GM18519 (cell line): Measurements from ENCODE around the gene ZBTB20.

Experiments used
- ATAC-seq: cut with Tn5 transposase; IDR thresholded peaks from one replicate; pipeline ENCODE4 v1.9.1; 2021; ENCODE audit warnings: mild to moderate bottlenecking, moderate library complexity; ENCODE audit not compliant: unreplicated experiment, low FRiP score

Gene ZBTB20

DNA sequence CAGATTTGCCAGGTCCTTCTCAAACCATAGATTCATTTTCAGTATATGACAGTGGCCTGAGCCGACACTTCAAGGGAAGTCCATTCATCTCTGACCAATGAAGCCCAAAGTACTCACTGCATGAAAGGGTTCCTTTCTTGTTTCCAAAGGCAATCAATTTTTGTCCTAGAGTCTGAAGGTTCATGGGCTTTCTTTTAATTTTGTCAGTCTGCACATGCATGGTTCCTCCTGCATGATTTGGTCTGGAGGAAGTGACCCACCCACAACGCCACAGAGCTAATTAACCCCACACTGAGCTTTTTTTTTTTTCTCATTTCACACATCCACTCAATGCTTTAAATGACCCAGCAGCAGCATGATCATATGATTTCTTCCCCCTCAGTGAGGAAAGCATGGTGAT is 636.9 kb downstream of the ZBTB20 start:
- no peak for ATAC-seq

DNA sequence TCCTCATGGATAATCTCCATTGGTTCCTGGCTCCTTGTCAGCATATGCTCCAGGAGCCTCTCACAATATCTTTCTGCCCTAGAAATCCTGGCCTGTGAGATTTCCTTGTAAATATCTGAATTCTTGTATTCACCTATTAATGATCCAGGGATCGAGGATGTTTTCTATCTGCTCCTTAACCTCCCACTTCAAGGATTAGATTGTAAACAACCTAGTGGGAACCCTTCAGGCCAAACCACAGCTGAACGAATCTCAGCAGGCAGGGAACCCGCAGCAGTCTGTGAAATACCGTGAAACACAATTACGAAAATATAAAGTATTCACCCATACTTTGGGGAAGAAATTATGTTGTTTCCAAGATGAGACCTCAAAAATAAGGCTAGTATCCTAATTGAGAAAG is 637.3 kb downstream of the ZBTB20 start:
- no peak for ATAC-seq

DNA sequence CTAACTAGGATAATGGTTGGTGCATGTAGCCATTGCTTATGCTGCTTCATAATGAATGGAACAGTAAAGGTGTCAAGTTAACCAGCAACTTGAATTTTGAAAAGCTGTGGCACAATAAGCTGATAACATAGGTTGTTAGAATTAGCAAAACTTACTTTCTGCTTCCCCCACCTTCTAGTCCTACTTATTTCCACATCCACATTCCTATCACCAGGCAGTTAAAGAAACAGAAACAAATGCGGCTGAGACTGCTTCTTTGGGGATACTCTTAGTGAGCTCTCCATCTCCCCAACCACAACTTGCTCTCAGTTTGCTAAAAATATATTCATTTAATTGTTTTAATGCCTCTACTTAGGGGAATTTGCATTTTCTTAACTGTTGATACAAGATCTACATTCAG is 638.1 kb downstream of the ZBTB20 start:
- ATAC-seq, result no peak

DNA sequence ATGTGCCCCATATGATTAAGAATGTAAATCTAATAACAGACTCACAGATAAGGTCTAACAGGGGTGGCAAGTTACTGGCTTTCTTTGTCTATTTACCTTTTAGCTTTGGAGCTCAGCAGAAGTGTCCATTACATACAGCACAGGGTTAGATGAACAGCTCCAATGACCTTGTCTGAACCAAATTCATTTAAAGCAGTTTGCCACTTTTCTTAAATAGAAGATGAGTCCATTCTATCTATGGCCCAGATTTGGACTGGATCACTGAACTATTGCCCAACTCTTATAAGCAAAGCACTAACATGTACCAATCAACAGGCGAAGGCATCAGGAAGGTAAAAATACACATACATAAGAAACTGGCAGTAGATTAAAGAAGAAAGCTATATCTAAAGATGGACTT is 638.9 kb downstream of the ZBTB20 start:
- no peak for ATAC-seq

DNA sequence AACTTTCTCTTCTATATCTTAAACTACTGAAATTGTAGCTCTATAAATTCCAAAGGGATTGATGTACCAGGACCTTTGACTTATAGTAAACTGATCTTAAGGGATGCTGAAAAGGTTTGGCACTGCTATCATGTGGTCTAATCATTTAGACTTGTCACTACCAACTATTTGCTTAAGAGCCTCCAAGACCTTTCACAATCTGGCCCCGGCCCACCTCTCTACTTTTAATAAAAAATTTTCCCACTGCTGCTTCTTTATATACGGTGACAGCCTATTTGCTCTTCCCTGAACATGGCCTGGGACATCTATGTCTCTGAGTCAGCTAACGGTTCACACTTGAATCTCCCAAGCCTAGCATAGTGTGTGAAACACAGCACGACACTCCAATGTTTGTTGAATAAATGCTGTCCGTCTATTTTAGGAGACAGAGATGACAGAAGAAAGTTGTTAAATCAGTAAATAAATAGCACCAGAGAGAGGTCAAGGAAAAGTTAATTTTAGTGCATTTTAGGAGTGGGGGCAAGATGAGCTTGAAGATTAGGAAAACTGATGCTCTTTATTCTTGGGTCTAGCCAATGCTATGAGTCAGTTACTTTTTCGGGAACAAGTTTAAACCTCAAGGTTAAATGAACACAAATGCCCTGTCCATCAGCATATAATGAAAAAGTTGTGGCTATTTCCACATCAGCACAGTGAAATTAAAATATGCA is 640.3 kb downstream of the ZBTB20 start:
- ATAC-seq, result no peak

DNA sequence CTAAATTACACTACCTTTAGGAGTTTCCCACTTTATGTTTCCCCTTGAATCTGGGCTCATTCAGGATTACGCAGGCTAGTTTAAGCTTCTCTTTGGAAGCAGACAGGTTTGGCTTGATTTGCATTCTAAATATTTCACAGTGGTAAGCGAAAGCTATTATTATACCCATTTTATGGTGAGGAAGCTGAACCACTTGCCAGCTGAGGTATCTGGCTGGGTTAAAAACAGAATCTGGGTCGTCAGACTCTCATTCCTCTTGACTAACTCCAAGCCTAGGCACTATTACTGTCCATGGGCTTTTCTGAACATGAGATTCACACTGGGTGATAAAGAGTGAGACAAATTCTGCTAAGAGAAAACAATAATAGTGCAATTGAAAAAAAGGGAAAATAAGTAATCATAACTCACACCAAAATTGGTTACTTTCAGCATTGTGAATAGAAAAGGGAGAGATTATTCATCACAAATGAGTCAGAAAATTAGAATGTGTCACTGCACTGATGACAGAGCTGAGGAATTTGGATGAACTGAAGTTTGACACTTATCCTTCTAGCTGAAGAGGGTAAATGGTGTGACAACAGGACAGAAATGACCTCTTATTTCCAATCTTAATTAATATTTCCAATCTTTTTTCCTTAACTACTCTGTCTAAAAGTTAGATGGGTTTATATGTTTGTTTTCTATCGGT is 642.0 kb downstream of the ZBTB20 start:
- ATAC-seq, result no peak

DNA sequence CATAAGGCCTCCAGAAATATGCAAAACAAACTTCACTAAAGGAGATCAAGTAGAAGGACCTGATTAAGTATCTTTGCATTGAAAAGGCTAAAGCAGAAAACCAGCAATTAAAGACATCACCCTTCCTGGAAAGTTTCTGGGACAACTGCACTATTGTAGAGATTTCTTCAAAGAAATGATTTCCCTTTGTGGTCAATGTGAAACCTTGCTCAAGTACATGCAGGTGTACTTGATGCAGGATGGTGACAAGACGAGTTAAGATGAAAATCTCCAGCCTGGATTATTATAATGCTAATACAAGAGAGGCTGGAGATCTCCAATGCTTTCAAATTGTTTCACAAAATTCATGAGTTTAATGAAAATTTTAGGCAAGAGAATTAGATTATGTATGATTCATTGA is 644.9 kb downstream of the ZBTB20 start:
- ATAC-seq, result no peak

DNA sequence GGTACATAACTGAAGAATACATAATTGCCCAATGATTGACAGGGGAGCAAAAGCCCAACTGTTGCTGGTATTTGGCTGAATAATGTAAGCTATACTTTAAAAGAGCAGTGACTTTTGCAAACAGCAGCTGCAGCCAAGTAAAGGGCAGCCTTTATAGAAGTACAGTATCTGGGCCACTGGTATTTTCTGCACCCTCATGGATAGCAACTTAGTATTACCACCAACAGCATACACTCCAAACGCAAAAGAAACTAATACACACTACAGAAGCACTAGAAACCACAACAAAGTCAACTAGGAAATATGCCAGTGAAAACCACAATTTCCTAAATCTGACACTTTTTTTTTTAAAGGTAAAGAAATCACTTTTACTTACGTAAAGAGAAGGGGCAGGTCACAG is 647.1 kb downstream of the ZBTB20 start:
- ATAC-seq, result no peak

DNA sequence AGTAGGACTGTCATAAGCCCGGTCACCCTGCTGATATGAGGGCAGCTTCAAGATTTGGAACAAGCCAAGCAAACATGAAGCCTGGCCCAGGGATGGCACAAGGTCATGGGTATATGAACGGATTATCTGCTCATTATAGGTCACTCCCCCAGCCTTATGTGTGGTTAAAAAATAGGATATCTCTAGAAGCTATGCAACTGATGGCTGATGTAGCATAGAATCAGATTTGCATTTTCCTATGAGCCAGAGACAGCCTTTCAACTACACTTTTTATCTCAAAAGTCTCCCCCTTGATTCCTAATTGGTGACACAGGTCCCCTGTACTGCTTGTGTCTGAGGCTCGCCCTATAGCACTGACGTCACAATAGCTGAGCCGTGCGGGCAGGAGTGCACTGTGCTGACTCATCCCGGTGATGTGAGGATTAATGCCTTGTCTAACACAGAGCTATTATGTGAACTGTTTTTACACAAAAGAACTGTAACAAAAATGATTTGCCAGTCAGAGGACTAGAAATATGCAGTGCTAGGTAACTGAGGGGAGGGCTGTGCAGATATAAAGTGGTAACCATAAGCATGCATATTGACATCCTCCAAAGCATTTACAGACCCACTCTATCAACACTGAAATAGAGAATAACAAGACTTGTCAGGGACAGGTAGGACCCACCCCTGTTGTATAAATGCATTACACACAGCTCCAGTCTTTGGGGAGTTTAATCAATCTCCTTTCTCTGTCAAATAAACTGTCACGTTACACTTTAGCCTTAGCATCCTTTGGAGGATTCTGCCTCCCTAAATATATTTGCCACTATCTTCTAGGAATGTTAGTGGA is 648.3 kb downstream of the ZBTB20 start:
- ATAC-seq, result no peak

DNA sequence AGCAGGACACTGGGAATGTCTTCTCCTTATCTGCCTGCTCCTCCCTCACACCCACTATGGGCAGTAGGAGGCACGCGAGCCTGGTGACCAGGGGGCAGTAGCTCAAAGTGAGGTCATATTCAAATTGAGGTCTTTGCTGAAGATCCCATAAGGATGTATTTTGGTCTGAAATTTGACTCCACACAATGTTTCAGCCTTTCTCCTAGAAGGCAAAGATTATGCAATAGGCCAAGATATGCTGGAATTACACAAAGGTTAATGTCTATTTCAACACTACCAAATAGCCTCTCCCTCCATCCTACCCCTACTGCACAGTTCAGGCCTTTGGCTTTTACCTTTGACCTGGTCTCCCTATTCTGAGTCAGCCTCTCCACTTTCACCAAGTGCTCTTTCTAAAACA is 650.2 kb downstream of the ZBTB20 start:
- no peak for ATAC-seq

DNA sequence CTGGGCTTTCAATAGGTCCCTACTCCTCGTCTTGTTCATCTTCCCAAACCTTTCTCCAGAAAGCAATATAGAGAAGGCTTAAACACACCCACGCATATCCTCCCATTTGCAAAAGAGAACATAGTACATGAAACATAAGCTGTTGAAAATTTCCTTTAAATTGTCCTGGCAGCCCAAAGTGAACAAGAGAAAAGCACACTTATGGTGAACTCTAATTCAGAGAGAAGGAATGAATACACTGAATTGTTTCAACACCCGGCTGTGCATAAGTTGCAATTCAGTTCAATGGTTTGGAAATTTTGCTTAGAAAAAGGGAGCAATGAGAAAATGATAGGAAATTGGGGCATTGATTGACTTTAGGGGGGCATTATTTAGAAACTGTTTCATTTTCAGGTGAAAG is 650.6 kb downstream of the ZBTB20 start:
- ATAC-seq, result no peak

DNA sequence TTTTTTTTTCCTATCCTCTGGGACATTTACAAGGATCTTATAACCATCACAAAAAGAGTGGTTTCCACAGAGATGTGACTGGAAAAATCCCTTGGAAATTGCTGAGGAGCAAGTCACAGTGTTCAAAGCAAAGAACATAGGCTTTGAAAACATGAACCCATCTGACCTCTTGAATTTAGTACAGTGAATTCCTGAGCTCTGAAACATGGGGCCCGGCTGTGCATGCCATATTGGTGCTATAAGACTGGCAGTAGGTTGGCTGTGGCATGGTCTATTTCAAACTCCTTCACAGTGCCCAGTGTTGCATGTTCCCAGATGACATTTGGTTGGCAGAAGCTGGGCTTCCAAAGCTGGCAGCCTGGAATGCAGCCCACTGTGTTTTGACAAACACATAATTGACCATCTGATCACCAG is 651.1 kb downstream of the ZBTB20 start:
- ATAC-seq, result no peak

DNA sequence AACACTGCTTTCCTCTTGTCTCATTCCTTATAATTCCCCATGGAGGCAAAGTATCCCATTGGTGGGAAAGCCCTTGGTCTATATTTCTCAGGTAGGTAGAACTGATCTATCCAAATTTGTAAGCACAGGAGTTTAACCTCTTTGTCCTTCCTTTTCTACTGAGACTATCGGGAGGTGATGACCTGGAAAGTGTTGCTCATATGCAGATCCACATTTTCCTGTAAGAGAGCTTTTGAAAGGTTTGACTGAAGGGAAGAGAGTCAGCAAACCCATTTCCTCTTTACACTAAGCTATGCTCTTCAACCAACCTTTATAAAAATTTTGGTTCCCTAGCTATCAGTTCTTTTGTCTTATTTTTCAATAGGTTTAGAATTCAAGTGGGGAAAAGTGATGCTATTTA is 652.6 kb downstream of the ZBTB20 start:
- ATAC-seq, result no peak

DNA sequence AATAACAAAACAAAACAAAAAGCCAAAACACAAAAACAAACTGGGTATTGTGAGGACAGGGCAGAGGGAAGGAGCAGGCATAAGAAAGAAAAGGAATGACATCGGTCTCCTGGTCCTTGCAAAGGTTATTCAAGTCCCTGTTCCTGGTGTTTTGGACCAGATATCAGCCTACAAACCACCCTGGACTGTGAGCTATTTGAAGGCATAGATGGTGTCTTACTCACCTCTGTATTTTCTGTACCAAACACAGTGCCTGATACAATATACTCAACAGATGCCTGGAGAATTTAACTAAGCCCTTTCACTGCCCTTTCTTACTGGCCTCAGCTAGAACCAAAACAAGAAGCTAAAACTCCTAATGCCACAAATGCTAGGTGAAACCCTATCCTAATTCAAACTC is 656.3 kb downstream of the ZBTB20 start:
- no peak for ATAC-seq

DNA sequence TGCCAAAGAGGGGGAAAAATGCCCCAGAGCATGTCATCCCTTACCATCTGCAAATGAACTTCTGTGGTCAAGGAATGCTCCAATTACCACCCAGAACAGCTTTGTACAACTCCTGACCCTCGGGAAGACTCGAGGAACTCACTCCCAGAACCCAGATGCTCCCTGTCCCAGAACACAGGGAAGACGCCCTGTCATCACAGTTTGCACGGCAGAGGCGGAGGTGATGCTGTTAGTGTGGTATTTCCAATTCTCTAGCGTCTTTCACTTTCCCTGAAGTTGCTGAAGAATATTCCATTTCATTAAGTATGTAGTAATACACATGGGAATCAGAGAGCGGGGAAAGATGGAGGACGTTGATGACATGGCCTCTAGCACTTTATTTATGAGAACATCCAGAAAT is 659.6 kb downstream of the ZBTB20 start:
- ATAC-seq, result no peak

DNA sequence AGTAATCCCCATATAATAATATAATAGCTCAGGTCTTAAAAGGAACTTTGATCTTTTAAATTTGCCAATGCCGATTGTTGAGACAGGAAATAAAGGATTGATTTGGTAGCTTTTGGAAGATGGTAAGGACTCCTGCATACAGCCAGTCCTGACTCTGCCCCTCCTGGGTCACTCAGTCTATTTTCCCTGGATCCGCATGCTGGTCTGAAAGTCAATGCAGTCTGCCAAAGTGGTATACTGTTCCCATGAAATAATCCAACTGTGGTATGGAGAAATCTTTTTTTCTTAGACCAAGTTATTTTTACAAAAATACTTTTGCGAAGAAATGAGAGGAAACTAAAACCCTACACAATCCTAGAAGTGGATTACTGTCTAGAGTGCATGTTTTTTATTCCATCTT is 662.2 kb downstream of the ZBTB20 start:
- no peak for ATAC-seq

DNA sequence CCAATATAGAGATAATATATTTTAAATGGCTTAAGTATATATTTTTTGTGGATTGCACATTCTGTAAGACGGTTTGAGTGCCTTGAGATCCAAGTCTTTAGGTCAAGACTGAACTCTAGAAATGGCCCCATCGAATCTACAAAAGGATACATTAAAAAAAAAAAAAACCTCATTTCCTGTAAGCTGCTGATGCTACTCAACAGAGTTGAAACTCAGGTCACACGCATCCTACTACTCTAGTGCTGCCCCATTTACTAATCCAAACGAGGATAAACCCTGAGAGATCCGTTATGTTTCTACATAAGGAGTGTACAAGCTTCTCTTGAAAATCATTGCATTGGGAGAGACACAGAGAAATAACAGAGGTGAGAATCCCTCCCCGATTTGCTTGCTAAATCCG is 666.0 kb downstream of the ZBTB20 start:
- no peak for ATAC-seq

DNA sequence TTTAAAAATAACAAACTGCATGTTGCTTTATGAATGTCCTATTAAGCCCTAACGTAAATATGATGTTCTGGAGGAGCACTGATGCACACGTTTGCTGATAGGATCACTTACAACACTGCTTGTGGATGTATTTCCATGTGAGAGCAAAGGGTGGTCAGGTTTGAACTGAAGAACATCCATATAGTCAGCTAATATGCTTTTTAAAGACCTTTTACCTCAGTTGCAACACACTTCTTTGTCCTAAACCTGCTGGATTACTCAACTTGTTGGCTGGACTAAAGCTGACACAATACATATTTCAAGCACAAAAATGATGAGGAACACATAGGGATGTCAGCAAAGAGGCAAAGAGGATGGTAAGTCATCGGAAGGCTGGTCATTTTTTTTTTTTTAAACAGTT is 666.6 kb downstream of the ZBTB20 start:
- no peak for ATAC-seq

DNA sequence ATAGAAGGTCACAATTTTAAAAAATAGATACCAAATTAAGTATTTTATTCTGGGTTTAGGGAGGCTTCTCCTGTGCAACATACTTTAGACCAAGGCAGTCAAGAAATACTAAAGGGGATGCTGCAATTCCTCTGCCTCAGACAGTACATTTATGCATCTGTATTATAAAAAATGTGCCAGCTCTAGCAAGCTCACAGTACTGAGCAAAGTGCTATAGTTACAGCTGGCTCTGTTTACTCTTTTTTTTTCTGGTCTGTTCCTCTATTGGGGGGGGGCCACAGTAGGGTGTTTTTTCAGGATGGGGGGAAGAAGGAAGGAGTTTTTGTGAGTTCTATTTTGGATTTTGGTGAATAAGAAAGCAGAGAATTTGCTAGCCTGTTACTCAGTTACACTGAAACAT is 668.3 kb downstream of the ZBTB20 start:
- no peak for ATAC-seq

DNA sequence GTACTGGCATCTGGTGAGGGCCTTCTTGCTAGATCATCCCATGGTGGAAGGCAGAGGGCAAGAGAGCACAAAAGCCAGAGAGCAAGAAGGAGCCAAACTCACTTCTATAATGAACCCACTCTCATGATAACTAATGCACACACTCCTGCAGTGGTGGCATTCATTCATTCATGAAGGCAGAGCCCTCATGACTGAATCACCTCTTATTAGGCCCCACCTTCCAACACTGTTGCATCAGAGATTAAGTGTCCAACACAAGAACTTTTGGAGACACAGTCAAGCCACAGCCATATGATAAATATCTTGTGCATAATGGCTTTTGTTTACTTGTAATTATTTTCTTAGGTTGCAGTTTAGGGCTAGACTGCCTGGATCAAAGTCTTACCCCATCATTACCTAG is 670.6 kb downstream of the ZBTB20 start:
- ATAC-seq, result no peak

DNA sequence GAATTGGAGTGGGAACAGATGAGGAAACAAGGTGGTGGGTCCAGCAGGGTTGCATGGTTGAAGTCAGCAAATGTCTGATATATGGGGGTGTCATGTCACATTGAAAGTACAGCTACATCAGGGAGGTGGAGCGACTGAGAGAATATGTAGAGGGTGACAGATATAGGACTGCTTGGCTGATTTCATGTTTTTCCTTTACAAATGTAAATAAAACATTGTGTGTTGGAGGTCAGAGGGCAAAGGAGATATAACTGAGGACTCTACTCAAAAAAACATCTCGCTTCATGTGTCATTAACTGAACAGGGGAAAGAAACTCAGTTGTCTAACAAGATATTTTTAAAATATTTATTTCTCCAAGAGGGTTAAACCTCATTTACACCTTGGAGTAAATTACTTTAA is 675.6 kb downstream of the ZBTB20 start:
- ATAC-seq, result no peak

DNA sequence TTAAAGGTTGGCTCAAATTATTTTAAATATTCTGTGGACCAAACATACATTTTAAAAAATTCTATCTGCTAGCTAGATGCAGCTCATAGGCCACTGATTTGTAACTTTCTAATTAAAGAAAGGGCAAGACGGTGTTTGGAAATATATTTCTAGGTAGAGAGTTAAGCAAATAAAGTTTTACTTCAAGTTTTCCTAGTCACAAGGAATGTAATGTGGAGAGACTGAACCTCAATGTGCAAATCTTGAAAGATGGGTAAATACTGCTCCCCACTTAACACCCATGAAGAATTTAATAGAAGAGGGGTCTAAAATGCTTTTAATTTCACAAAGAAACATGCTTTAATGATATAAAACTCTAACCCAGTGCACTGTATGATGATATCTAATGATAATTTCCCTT is 678.0 kb downstream of the ZBTB20 start:
- ATAC-seq, result no peak
